ENCODE data around the gene THTPA.
"Not testable (repeated sequence)": the region's sequence is repeated elsewhere in the genome, so short reads cannot be mapped to it uniquely, and the experiment has no call there.

The THTPA gene

GRCh38 chr14:23533652-23534435 lies 22.2 kb upstream of the THTPA start:
- DNase-seq (ENCODE audit: low read depth in 1 of 2, low spot score in 1 of 2), result no peak

GRCh38 chr14:23535943-23536342 lies 20.1 kb upstream of the THTPA start:
- no peak for DNase-seq (ENCODE audit: low read depth in 1 of 2, low spot score in 1 of 2)

- no peak for DNase-seq (ENCODE audit: low read depth in 1 of 2, low spot score in 1 of 2)
Observed at GRCh38 chr14:23536494-23536893, 19.6 kb upstream of the THTPA start.

GRCh38 chr14:23536906-23537305 lies 19.2 kb upstream of the THTPA start:
- not testable (repeated sequence) for DNase-seq (ENCODE audit: low read depth in 1 of 2, low spot score in 1 of 2)

GRCh38 chr14:23537351-23538049 lies 18.6 kb upstream of the THTPA start:
- DNase-seq (ENCODE audit: low read depth in 1 of 2, low spot score in 1 of 2), result no peak

GRCh38 chr14:23538050-23538718 lies 17.9 kb upstream of the THTPA start:
- no peak for DNase-seq (ENCODE audit: low read depth in 1 of 2, low spot score in 1 of 2)

GRCh38 chr14:23538785-23539184 lies 17.3 kb upstream of the THTPA start:
- no peak for DNase-seq (ENCODE audit: low read depth in 1 of 2, low spot score in 1 of 2)

GRCh38 chr14:23539248-23540140 lies 16.6 kb upstream of the THTPA start:
- no peak for DNase-seq (ENCODE audit: low read depth in 1 of 2, low spot score in 1 of 2)

GRCh38 chr14:23540141-23540469 lies 16.0 kb upstream of the THTPA start:
- no peak for DNase-seq (ENCODE audit: low read depth in 1 of 2, low spot score in 1 of 2)

GRCh38 chr14:23542261-23542660 lies 13.8 kb upstream of the THTPA start:
- DNase-seq (ENCODE audit: low read depth in 1 of 2, low spot score in 1 of 2), result no peak

- DNase-seq (ENCODE audit: low read depth in 1 of 2, low spot score in 1 of 2), result no peak
Observed at GRCh38 chr14:23543403-23543802, 12.7 kb upstream of the THTPA start.

GRCh38 chr14:23544511-23545447 lies 11.3 kb upstream of the THTPA start:
- DNase-seq (ENCODE audit: low read depth in 1 of 2, low spot score in 1 of 2), result no peak

GRCh38 chr14:23545740-23546365 lies 10.2 kb upstream of the THTPA start:
- no peak for DNase-seq (ENCODE audit: low read depth in 1 of 2, low spot score in 1 of 2)

GRCh38 chr14:23546450-23547035 lies 9.5 kb upstream of the THTPA start:
- no peak for DNase-seq (ENCODE audit: low read depth in 1 of 2, low spot score in 1 of 2)

- no peak for DNase-seq (ENCODE audit: low read depth in 1 of 2, low spot score in 1 of 2)
Observed at GRCh38 chr14:23547924-23548323, 8.1 kb upstream of the THTPA start.

GRCh38 chr14:23548351-23549318 lies 7.4 kb upstream of the THTPA start:
- DNase-seq (ENCODE audit: low read depth in 1 of 2, low spot score in 1 of 2), result no peak

GRCh38 chr14:23550131-23550811 lies 5.8 kb upstream of the THTPA start:
- DNase-seq (ENCODE audit: low read depth in 1 of 2, low spot score in 1 of 2), result no peak
